Endothelial cell of umbilical vein (primary cell): ENCODE results near the gene UGGT2.

Experiments
- EZH2 ChIP-seq: IDR thresholded peaks from 2 replicates; pipeline ENCODE4 v1.6.1; 2012; ENCODE audit warnings: borderline replicate concordance, low read depth, mild to moderate bottlenecking, moderate library complexity, low read length, inconsistent platforms; ENCODE audit not compliant: severe bottlenecking
- MYC ChIP-seq: IDR thresholded peaks from one replicate; pipeline ENCODE4 v1.6.1; 2011; ENCODE audit warnings: mild to moderate bottlenecking, low read depth, low read length
- POLR2A ChIP-seq: IDR thresholded peaks from 2 replicates; pipeline ENCODE4 v1.6.1; 2012; ENCODE audit warnings: low read depth, mild to moderate bottlenecking, control low read depth, low read length
- POLR2AphosphoS5 ChIP-seq: IDR thresholded peaks from 2 replicates; pipeline ENCODE4 v1.6.1; 2012; ENCODE audit warnings: low read depth, mild to moderate bottlenecking, control low read depth, low read length, moderate library complexity; ENCODE audit not compliant: insufficient read depth
- TF ChIP-seq, protein P1 (sequence below), 2 donors: IDR thresholded peaks; 1 replicate in 1 of 2; 2 replicates in 1 of 2; pipeline ENCODE4 v1.5.1; 2011; ENCODE audit warnings: low read length in 2 of 2, mild to moderate bottlenecking in 2 of 2, moderate library complexity in 2 of 2, control low read depth in 1 of 2, inconsistent platforms in 1 of 2, low read depth in 1 of 2; ENCODE audit not compliant: insufficient read depth in 1 of 2; ENCODE audit errors: extremely low read depth in 1 of 2
- TF ChIP-seq, protein P2 (sequence below): IDR thresholded peaks from 2 replicates; pipeline ENCODE4 v1.6.1; 2011; ENCODE audit not compliant: insufficient read depth, insufficient read length

DNA sequence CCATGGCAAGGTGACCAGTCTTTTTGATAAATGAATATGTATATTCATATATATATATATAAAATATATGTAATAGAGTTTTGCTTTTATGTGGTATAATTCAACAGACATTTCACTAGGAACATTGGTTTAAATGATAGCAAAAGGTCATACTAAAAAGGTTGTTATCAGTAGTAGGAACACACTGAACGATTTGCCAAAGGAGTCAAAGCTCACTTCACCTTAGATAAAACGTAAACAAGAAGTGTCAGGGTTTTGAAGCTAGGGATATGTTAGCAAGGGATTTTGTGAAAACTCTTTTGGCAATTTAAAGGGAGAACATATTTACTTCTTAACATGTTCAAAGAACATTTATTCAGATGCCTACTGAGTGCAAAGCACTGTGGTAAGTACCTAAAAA, 28.7 kb upstream of the UGGT2 start:
- TF ChIP-seq, protein P1, sequence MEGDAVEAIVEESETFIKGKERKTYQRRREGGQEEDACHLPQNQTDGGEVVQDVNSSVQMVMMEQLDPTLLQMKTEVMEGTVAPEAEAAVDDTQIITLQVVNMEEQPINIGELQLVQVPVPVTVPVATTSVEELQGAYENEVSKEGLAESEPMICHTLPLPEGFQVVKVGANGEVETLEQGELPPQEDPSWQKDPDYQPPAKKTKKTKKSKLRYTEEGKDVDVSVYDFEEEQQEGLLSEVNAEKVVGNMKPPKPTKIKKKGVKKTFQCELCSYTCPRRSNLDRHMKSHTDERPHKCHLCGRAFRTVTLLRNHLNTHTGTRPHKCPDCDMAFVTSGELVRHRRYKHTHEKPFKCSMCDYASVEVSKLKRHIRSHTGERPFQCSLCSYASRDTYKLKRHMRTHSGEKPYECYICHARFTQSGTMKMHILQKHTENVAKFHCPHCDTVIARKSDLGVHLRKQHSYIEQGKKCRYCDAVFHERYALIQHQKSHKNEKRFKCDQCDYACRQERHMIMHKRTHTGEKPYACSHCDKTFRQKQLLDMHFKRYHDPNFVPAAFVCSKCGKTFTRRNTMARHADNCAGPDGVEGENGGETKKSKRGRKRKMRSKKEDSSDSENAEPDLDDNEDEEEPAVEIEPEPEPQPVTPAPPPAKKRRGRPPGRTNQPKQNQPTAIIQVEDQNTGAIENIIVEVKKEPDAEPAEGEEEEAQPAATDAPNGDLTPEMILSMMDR (IDR thresholded peaks at IDR 0.05; ENCODE audit: extremely low read depth in 1 of 2, insufficient read depth in 1 of 2, low read depth in 1 of 2, low read length in 2 of 2), result no peak
- TF ChIP-seq POLR2AphosphoS5, result no peak
- TF ChIP-seq, protein P2, sequence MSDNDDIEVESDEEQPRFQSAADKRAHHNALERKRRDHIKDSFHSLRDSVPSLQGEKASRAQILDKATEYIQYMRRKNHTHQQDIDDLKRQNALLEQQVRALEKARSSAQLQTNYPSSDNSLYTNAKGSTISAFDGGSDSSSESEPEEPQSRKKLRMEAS, result no peak
- no peak for TF ChIP-seq POLR2A
- no peak for TF ChIP-seq EZH2
- TF ChIP-seq MYC, result no peak
